GM18861 (cell line): ENCODE results near the gene SPANXN2.
"Not testable (repeated sequence)": the region's sequence is repeated elsewhere in the genome, so short reads cannot be mapped to it uniquely, and the experiment has no call there.

Experiments
- ATAC-seq: cut with Tn5 transposase; IDR thresholded peaks from one replicate; pipeline ENCODE4 v1.9.1; 2021; ENCODE audit not compliant: unreplicated experiment

The SPANXN2 gene, protein sequence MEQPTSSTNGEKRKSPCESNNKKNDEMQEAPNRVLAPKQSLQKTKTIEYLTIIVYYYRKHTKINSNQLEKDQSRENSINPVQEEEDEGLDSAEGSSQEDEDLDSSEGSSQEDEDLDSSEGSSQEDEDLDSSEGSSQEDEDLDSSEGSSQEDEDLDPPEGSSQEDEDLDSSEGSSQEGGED

DNA sequence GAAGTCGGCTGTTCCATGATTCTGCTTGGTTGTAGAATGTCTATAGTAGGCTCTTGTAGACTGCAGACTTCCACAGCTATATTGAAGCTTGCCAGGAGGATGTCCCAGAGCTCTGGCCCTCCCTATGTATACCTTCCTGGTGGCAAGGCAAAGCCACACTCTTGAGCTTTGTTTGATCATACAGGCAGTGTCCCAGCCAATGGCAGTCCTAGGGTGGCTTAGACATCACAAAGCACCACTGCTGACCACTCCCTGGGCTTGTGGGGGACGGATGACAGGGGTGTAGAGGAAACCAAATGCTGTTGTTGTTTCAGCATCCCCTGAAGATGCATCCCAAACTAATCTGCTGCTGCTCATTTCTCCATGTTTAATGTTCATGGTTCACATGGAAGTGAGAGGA lies at the start of gene SPANXN2:
SPANXN2 (minus strand) TSS at position 101 of the 400 bp plus-strand sequence; CDS start at position 17, 84 bp downstream.
- not testable (repeated sequence) for ATAC-seq

- no peak for ATAC-seq
Measured at GRCh38 chrX:143768976-143769375, 48.4 kb upstream of the SPANXN2 start.

GRCh38 chrX:143767789-143768188 lies 47.2 kb upstream of the SPANXN2 start:
- not testable (repeated sequence) for ATAC-seq

GRCh38 chrX:143757887-143758286 lies 37.3 kb upstream of the SPANXN2 start:
- ATAC-seq = no peak

DNA sequence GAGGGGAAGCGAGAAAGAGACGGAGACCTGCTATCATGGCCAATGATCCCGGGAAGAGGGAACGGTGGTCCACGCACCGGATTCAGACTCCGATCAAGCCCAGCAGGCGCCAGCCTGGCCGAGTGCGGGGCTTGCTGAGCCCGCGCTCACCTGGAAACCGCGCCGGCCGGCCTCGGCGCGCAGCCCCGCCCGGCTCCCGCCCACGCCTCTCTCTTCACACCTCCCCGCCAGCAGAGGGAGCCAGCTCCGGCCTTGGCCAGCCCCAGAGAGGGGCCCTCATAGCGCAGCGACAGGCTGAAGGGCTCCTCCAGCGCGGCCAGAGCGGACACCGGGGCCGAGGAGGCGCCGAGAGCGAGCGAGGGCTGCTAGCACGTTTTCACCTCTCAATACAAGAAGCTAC lies 36.8 kb upstream of the SPANXN2 start:
- no peak for ATAC-seq

- ATAC-seq = no peak
Measured at GRCh38 chrX:143754183-143754582, 33.6 kb upstream of the SPANXN2 start.

- ATAC-seq = no peak
Measured at GRCh38 chrX:143733866-143734265, 13.3 kb upstream of the SPANXN2 start.

DNA sequence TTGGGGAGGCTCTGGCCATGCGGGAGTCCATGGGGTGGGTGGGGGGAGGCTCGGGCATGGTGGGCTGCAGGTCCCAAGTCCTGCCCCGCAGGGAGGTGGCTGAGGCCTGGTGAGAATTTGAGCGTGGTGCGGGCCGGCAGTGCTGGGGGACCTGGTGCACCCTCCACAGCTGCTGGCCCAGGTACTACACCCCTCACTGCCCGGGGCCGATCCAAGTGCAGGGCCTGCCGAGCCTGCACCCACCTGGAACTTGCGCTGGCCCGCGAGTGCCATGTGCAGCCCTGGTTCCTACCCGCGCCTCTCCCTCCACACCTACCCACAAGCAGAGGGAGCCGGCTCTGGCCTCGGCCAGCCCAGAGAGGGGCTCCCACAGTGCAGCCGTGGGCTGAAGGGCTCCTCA lies 5.7 kb upstream of the SPANXN2 start:
- no peak for ATAC-seq

DNA sequence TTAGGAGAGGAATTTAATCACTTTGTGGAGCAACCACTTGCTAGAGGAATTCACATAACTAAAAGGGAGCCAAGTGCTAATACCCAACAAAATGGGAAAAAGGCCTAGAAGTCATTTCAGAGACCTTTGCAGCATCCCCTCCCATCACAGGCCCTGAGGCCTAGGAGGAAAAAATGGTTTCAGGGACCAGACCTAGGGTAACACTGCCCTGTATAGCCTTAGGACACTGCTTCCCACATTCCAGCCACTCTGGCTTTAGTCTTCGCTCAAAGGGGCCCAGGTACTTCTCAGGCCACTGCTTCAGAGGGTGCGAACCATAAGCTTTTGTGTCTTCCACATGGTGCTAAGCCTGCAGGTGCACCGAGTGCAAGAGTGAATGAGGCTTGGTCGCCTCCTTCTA lies 19.1 kb downstream of the SPANXN2 start:
- ATAC-seq = no peak

- no peak for ATAC-seq
Measured at GRCh38 chrX:143694885-143695284, 25.7 kb downstream of the SPANXN2 start.

- ATAC-seq = no peak
Measured at GRCh38 chrX:143683486-143683885, 37.1 kb downstream of the SPANXN2 start.

DNA sequence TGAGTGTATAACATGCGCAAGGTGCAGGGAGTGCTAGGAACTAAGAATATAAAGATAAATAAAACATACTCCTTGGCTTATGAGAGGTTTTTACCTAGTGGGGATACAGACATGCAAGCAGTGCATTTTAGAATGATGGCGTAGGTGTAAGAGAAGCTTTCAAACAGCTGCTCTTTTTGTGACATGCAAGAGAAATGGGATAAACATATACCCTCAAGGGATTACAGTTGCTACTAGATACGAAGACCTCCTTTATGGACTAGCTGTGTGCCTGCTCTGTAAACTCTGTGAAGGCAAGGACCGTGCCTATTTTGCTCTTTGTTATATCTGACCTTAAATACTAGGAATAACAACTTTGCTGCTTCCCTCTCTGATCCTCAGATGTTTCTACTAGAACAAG lies 45.6 kb downstream of the SPANXN2 start:
- no peak for ATAC-seq

- no peak for ATAC-seq
Measured at GRCh38 chrX:143669395-143669794, 51.2 kb downstream of the SPANXN2 start.

DNA sequence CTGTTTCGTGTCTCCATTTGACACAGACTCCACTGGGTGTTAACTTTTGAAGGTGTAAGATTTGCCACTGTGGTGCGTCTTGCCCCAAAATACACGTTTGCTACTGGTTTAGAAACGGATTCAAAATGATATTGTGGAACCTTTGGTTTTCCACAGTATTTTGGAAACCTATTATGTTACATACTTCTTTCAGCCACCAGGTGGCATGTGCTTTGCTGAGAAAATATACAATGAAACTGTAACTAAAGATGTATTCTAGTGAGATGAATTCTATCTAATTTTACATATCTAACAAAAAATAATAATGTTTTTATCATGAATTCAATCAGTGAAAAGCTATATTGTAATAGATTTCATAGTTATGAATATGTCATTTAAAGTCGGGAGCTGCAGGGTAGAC lies 56.2 kb downstream of the SPANXN2 start:
- ATAC-seq = peak; percentile 74

DNA sequence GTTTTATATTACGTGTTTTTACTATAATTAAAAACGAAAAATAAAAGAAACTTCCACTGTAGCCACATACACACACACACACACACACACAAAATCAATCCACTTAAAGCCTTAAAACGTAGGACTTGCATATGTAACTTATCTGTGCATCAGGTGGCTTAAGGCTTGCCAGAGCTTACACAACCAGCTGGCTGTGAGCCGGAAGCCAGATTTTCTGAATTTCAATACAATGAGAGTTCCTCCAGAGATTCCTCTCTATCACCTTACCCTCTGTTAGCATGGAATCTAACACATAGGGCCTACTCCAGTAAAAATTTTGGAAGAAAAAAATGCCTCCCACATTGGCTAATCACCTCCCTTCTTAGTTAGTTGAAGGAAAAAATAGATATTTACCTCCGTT lies 56.8 kb downstream of the SPANXN2 start:
- no peak for ATAC-seq
